SK-N-SH treated with all-trans-retinoic acid at 6 μM for 48 hours (cell line): Measurements from ENCODE around the gene AK6.
"Not testable (repeated sequence)": the region's sequence is repeated elsewhere in the genome, so short reads cannot be mapped to it uniquely, and the experiment has no call there.

Source experiments
- ATAC-seq: fragments of 200-7000 bp; cut with Tn5 transposase; 3 replicates; pipeline ENCODE4 v1.9.1; 2020; ENCODE audit warnings: mild to moderate bottlenecking, moderate library complexity
- ARNTL ChIP-seq: fragments of 450-650 bp; formaldehyde crosslinking; IDR thresholded peaks from 2 replicates; pipeline ENCODE4 v1.5.0; 2020; ENCODE audit warnings: low read depth, mild to moderate bottlenecking, moderate library complexity, borderline replicate concordance
- BACH2 ChIP-seq: fragments of 250-450 bp; sonication (Bioruptor Pico); IDR thresholded peaks from 2 replicates; pipeline ENCODE4 v1.9.0; 2021; ENCODE audit warnings: mild to moderate bottlenecking, borderline replicate concordance
- CSDC2 ChIP-seq: fragments of 250-450 bp; sonication (Bioruptor Pico); IDR thresholded peaks from 2 replicates; pipeline ENCODE4 v1.5.0; 2020; ENCODE audit warnings: mild to moderate bottlenecking, moderate library complexity
- ESRRG ChIP-seq: fragments of 250-450 bp; sonication (Bioruptor Pico); IDR thresholded peaks from 2 replicates; pipeline ENCODE4 v1.6.1; 2021; ENCODE audit warnings: mild to moderate bottlenecking
- GLIS3 ChIP-seq: fragments of 250-450 bp; sonication (Bioruptor Pico); IDR thresholded peaks from 2 replicates; pipeline ENCODE4 v1.5.0; 2020; ENCODE audit warnings: mild to moderate bottlenecking, moderate library complexity
- ISL1 ChIP-seq: fragments of 250-450 bp; sonication (Bioruptor Pico); IDR thresholded peaks from 2 replicates; pipeline ENCODE4 v2.1.2; 2022; ENCODE audit warnings: mild to moderate bottlenecking, moderate library complexity
- OSR1 ChIP-seq: fragments of 250-450 bp; sonication (Bioruptor Pico); IDR thresholded peaks from 2 replicates; pipeline ENCODE4 v1.8.0; 2022; ENCODE audit warnings: moderate library complexity, mild to moderate bottlenecking, inconsistent platforms
- PPARA ChIP-seq: fragments of 250-450 bp; sonication (Bioruptor Pico); IDR thresholded peaks from 2 replicates; pipeline ENCODE4 v1.5.0; 2020; ENCODE audit warnings: mild to moderate bottlenecking, borderline replicate concordance
- RARB ChIP-seq: fragments of 250-450 bp; sonication (Bioruptor Pico); IDR thresholded peaks from 2 replicates; pipeline ENCODE4 v1.8.0; 2021; ENCODE audit warnings: mild to moderate bottlenecking, moderate library complexity
- SNAI2 ChIP-seq: fragments of 250-450 bp; sonication (Bioruptor Pico); IDR thresholded peaks from 2 replicates; pipeline ENCODE4 v1.5.0; 2020; ENCODE audit warnings: mild to moderate bottlenecking, moderate library complexity
- TCF4 ChIP-seq: fragments of 250-450 bp; sonication (Bioruptor Pico); IDR thresholded peaks from 2 replicates; pipeline ENCODE4 v1.8.0; 2021; ENCODE audit warnings: mild to moderate bottlenecking, moderate library complexity, borderline replicate concordance
- TOX ChIP-seq: fragments of 250-450 bp; sonication (Bioruptor Pico); IDR thresholded peaks from 2 replicates; pipeline ENCODE4 v1.8.0; 2021; ENCODE audit warnings: mild to moderate bottlenecking, moderate library complexity, borderline replicate concordance
- ZFP3 ChIP-seq: fragments of 250-450 bp; sonication (Bioruptor Pico); IDR thresholded peaks from 2 replicates; pipeline ENCODE4 v1.5.0; 2020; ENCODE audit warnings: mild to moderate bottlenecking, moderate library complexity
- ZFP30 ChIP-seq: fragments of 450-650 bp; formaldehyde crosslinking; IDR thresholded peaks from 2 replicates; pipeline ENCODE4 v1.5.0; 2022; ENCODE audit warnings: mild to moderate bottlenecking, moderate library complexity
- ZNF565 ChIP-seq: fragments of 450-650 bp; formaldehyde crosslinking; conservative IDR thresholded peaks from 2 replicates; pipeline ENCODE4 v1.5.0; 2020; ENCODE audit warnings: low read depth, mild to moderate bottlenecking, moderate library complexity
- ZNF70 ChIP-seq: fragments of 450-650 bp; formaldehyde crosslinking; IDR thresholded peaks from 2 replicates; pipeline ENCODE4 v1.5.0; 2020; ENCODE audit warnings: mild to moderate bottlenecking, moderate library complexity
- ZNF8 ChIP-seq: fragments of 450-650 bp; formaldehyde crosslinking; IDR thresholded peaks from 2 replicates; pipeline ENCODE4 v1.5.0; 2020; ENCODE audit warnings: mild to moderate bottlenecking, moderate library complexity
- TF ChIP-seq, protein P1 (sequence below): fragments of 250-450 bp; sonication (Bioruptor Pico); IDR thresholded peaks from 2 replicates; pipeline ENCODE4 v1.8.0; 2020; ENCODE audit warnings: mild to moderate bottlenecking, moderate library complexity, borderline replicate concordance
- TF ChIP-seq, protein P2 (sequence below): fragments of 250-450 bp; sonication (Bioruptor Pico); IDR thresholded peaks from 2 replicates; pipeline ENCODE4 v1.5.1; 2021; ENCODE audit warnings: mild to moderate bottlenecking, moderate library complexity

Gene AK6

DNA sequence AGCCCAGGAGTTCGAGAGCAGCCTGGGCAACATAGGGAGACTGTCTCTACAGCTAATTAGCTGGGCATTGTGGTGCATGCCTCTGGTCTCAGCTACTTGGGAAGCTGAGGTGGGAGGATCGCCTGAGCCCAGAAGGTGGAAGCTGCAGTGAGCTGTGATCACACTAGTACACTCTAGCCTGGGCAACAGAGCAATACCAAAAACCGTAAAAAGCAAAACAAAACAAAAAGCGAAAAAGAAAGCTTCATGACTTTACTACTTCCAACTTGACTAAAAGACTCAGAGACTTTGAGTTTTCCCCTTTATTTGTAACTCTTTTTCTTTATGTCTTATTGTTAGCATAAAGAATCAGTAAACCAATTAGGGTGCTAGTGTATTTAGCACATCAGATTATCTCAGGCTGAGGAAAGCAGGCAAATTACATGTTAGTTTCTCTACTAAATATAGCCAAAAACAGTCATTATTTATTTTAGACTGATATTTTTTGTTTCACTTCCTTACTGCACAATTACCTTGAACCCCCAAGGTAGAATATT, 5.7 kb upstream of the AK6 start:
- TF ChIP-seq TOX (CRISPR knock-in tag) (no peak), GLIS3 (CRISPR knock-in tag) (no peak), PPARA (no peak), ZNF70 (CRISPR knock-in tag) (no peak), BACH2 (CRISPR knock-in tag) (no peak), CSDC2 (CRISPR knock-in tag) (no peak), RARB (no peak)
- TF ChIP-seq, protein P1, sequence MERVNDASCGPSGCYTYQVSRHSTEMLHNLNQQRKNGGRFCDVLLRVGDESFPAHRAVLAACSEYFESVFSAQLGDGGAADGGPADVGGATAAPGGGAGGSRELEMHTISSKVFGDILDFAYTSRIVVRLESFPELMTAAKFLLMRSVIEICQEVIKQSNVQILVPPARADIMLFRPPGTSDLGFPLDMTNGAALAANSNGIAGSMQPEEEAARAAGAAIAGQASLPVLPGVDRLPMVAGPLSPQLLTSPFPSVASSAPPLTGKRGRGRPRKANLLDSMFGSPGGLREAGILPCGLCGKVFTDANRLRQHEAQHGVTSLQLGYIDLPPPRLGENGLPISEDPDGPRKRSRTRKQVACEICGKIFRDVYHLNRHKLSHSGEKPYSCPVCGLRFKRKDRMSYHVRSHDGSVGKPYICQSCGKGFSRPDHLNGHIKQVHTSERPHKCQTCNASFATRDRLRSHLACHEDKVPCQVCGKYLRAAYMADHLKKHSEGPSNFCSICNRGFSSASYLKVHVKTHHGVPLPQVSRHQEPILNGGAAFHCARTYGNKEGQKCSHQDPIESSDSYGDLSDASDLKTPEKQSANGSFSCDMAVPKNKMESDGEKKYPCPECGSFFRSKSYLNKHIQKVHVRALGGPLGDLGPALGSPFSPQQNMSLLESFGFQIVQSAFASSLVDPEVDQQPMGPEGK, result no peak
- no peak for ATAC-seq

DNA sequence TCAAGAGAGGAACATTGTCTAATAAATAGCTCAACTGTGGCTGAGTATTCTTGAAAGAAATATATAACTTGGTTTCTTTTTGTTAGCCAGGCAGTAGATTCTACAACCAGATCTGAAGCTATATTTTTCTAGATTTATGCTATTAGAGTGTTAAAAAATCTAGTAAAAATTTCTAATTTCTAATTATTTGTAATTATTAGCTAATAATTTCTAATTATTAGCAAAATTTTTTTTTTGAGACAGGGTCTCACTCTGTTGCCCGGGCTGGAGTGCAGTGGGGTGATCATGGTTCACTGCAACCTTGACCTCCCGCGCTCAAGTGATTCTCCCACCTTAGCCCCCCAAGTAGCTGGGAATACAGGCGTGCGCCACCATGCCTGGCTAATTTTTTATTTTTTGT, 3.1 kb upstream of the AK6 start:
- no peak for TF ChIP-seq CSDC2 (CRISPR knock-in tag)
- no peak for TF ChIP-seq PPARA
- no peak for TF ChIP-seq ARNTL
- ATAC-seq, result no peak

DNA sequence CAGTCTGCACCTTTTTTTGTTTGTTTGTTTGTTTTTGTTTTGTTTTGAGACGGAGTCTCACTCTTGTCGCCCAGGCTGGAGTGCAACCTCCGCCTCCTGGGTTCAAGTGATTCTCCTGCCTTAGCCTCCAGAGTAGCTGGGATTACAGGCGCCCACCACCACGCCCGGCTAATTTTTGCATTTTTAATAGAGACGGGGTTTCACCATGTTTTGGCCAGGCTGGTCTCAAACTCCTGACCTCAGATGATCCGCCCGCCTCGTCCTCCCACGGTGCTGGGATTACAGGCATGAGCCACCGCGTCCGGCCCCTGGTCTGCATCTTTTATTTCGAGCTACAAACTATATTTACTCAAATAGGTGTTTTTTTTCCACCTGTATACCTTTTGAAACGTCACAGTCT, 1.0 kb upstream of the AK6 start:
- not testable (repeated sequence) for ATAC-seq

DNA sequence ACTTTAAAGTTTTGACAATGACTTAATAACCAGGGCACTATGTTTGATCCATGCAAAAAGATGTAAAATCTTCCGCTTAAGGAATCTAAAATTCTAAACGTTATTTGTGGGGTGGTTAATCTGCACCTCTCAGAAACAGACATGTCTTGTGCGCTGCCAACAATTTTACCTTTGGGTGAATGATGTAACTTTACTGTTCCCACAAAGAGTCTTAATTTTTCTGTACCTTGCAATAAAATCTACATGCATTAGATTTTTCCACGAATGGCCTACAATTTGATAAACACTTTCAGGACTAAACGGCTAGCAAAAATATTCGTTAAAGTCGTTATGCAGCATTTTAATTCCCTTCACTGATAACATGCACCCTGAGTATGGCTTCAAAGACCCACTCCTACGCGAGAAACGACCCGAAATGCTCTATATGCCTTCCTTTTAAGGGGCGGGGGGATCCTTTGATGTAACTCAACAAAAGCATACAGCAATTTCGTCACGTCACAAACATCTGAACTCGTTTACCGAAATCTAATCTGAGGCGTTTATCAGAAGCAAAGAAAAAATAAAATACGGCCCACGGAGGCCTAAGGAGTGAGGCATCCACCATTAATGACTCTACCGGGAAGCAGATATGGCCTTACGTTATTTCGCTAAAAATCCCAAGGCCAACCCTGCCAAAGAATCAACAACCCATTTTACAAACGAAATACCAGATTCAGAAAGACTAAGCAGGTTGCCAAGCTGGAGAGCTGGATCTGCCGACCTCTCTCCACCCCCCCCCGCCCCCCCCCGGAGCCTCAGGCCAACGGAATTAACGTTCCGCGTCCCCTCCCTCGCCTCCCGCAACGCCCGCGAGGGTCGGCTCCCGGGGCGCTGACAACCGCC, 621 bp downstream of the AK6 start:
- TF ChIP-seq ZNF565 (CRISPR knock-in tag) (no peak), OSR1 (CRISPR knock-in tag) (no peak), ISL1 (CRISPR knock-in tag) (no peak), ZNF70 (CRISPR knock-in tag) (no peak), ESRRG (no peak), PPARA (no peak), ZFP30 (CRISPR knock-in tag) (0 out of 2 replicates have a peak, but pooled peaks have one; percentile 21), SNAI2 (CRISPR knock-in tag) (no peak), CSDC2 (CRISPR knock-in tag) (no peak), ZNF8 (CRISPR knock-in tag) (no peak)
- TF ChIP-seq, protein P1, result peak; percentile 87; the same call in 1 of the 2 replicates
- TF ChIP-seq, protein P2, sequence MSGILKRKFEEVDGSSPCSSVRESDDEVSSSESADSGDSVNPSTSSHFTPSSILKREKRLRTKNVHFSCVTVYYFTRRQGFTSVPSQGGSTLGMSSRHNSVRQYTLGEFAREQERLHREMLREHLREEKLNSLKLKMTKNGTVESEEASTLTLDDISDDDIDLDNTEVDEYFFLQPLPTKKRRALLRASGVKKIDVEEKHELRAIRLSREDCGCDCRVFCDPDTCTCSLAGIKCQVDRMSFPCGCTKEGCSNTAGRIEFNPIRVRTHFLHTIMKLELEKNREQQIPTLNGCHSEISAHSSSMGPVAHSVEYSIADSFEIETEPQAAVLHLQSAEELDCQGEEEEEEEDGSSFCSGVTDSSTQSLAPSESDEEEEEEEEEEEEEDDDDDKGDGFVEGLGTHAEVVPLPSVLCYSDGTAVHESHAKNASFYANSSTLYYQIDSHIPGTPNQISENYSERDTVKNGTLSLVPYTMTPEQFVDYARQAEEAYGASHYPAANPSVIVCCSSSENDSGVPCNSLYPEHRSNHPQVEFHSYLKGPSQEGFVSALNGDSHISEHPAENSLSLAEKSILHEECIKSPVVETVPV (CRISPR knock-in tag), result no peak
- TF ChIP-seq, all 23 proteins: peak for 2

DNA sequence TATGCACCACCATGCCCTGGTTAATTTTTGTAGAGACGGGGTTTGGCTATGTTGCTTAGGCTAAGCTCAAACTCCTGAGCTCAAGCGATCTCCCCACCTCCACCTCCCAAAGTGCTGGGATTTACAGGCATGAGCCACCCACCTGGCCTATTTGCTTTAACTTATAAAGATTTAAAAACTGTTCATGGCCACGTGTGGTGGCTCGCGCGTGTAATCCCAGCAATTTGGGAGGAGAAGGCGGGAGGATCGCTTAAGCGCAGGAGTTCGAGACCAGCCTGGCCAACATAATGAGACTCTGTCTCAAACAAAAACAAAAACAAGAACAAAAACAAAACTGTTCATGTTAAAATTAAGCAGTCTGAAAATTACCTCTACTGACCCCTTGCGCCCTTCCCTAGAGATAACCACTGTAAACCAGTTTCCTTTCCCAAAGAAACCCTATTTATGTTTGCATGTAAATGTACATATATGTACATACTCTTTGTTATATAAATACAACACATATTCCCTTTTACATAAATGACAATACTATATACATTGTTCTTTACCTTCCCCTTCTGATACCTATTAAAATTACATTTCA, 1.5 kb downstream of the AK6 start:
- TF ChIP-seq ZNF8 (CRISPR knock-in tag) (no peak), TCF4 (no peak), ESRRG (no peak), TOX (CRISPR knock-in tag) (no peak), ARNTL (no peak), GLIS3 (CRISPR knock-in tag) (no peak), PPARA (no peak), SNAI2 (CRISPR knock-in tag) (no peak), ZFP3 (CRISPR knock-in tag) (no peak), RARB (no peak), BACH2 (CRISPR knock-in tag) (no peak), OSR1 (CRISPR knock-in tag) (no peak)
- TF ChIP-seq, protein P2 (CRISPR knock-in tag), result no peak
- ATAC-seq, result no peak

More for the DNA sequence above, 621 bp downstream of the AK6 start:
- peak; percentile 34 for ATAC-seq
